MCF 10A (cell line): Measurements from ENCODE around the gene PDXDC1. TPM values are rescaled to one million over a fixed set of nuclear protein-coding genes. Genes with fewer than 3 reads are reported as not detected.
"Not testable (repeated sequence)": the region's sequence is repeated elsewhere in the genome, so short reads cannot be mapped to it uniquely, and the experiment has no call there.

Experiments
- BruUV-seq: library from RNA; stranded (reverse); fragments of 400-500 nt; replicated peaks from 2 replicates; lab custom pipeline; 2021; lab: Mats Ljungman, UMichigan
- CTCF ChIA-PET: fragments of 300-600 bp; sonication (Branson Sonifier 250); formaldehyde crosslinking; extraction: SDS; loops from one replicate; lab custom pipeline; 2021; ENCODE audit warnings: antibody characterized with exemption, inconsistent platforms; lab: Yijun Ruan, JAX
- POLR2A ChIA-PET: fragments of 300-600, 350-650 bp; sonication (Branson Sonifier 250); formaldehyde crosslinking; extraction: SDS; loops from one replicate; lab custom pipeline; 2020; ENCODE audit warnings: antibody characterized with exemption, inconsistent platforms; lab: Yijun Ruan, JAX
- DNase-seq: peaks from one replicate; pipeline ENCODE4 v3.0.0-alpha.2; 2018; ENCODE audit not compliant: unreplicated experiment
- H3K27ac Mint-ChIP-seq: one replicate; pipeline ENCODE4 v1.8.0; 2022; ENCODE audit warnings: mild to moderate bottlenecking, low read depth, mixed read lengths; ENCODE audit not compliant: unreplicated experiment
- H3K27me3 Mint-ChIP-seq: one replicate; pipeline ENCODE4 v1.8.0; 2022; ENCODE audit warnings: mixed read lengths; ENCODE audit not compliant: insufficient read depth, unreplicated experiment
- H3K36me3 Mint-ChIP-seq: one replicate; pipeline ENCODE4 v1.8.0; 2022; ENCODE audit warnings: mild to moderate bottlenecking, moderate library complexity, mixed read lengths; ENCODE audit not compliant: insufficient read depth, unreplicated experiment
- H3K4me1 Mint-ChIP-seq: one replicate; pipeline ENCODE4 v1.8.0; 2022; ENCODE audit warnings: mixed read lengths; ENCODE audit not compliant: insufficient read depth, unreplicated experiment
- H3K4me3 Mint-ChIP-seq: one replicate; pipeline ENCODE4 v1.8.0; 2022; ENCODE audit warnings: mild to moderate bottlenecking, moderate library complexity, mixed read lengths; ENCODE audit not compliant: unreplicated experiment
- H3K9me3 Mint-ChIP-seq: one replicate; pipeline ENCODE4 v1.8.0; 2022; ENCODE audit warnings: mixed read lengths; ENCODE audit not compliant: unreplicated experiment
- CTCF ChIP-seq: fragments of 200-600 bp; IDR thresholded peaks from one replicate; pipeline ENCODE4 v1.8.0; 2022; ENCODE audit warnings: antibody characterized with exemption, mild to moderate bottlenecking; ENCODE audit not compliant: unreplicated experiment
- intact Hi-C: fragments of 100-400 bp; cut with micrococcal nuclease; formaldehyde crosslinking; loops from 2 replicates; pipeline ENCODE4 v1.14.1; 2022
- total RNA-seq: library from RNA; stranded (reverse); gene quantifications from 2 replicates; pipeline ENCODE4 v1.2.3, GENCODE V29; 2022

The PDXDC1 gene
- total RNA-seq, 1 experiment from 2014 or later: 70.7 TPM

- BruUV-seq, CTCF ChIA-PET, H3K9me3 Mint-ChIP-seq, H3K36me3 Mint-ChIP-seq, H3K27me3 Mint-ChIP-seq, POLR2A ChIA-PET, intact Hi-C loops, H3K4me3 Mint-ChIP-seq, H3K27ac Mint-ChIP-seq, DNase-seq, H3K4me1 Mint-ChIP-seq: not testable (repeated sequence)
Observed at GRCh38 chr16:14937994-14938393, 36.8 kb upstream of the PDXDC1 start.

- H3K27ac Mint-ChIP-seq, H3K9me3 Mint-ChIP-seq, CTCF ChIA-PET, H3K4me1 Mint-ChIP-seq, BruUV-seq, H3K4me3 Mint-ChIP-seq, H3K36me3 Mint-ChIP-seq, POLR2A ChIA-PET, H3K27me3 Mint-ChIP-seq, DNase-seq, intact Hi-C loops: not testable (repeated sequence)
Observed at GRCh38 chr16:14942686-14943085, 32.1 kb upstream of the PDXDC1 start.

GRCh38 chr16:14955546-14956231 lies 19.1 kb upstream of the PDXDC1 start:
- DNase-seq: no peak
- no peak overlapping the region for H3K4me3 Mint-ChIP-seq
- no peak overlapping the region for H3K27ac Mint-ChIP-seq
- intact Hi-C loops: no loop called here
- H3K36me3 Mint-ChIP-seq: no peaks in the 10 kb centered on the region
- H3K27me3 Mint-ChIP-seq: peaks cover 4% of the 10 kb centered on the region
- TF ChIP-seq CTCF: no peak
- ChIA-PET POLR2A (no interaction called here), CTCF (interaction anchor here (0.6 kb wide), 1 partner anchor 8 kb away, joined by 3 read pairs; no protein-coding TSS in a partner anchor)
- TSS peak; percentile 29 for BruUV-seq
- no peaks in the 10 kb centered on the region for H3K4me1 Mint-ChIP-seq
- no peaks in the 10 kb centered on the region for H3K9me3 Mint-ChIP-seq

GRCh38 chr16:14957576-14958322 lies 17.1 kb upstream of the PDXDC1 start:
- peaks cover 17% of the 10 kb centered on the region for H3K27me3 Mint-ChIP-seq
- ChIA-PET POLR2A (interaction anchor here (0.6 to 1.1 kb wide), 3 partner anchors 9 to 17 kb away, joined by 3 to 4 read pairs (median 3); partner anchors contain the start of gene PDXDC1), CTCF (interaction anchor here (0.8 kb wide), 1 partner anchor 65 kb away, joined by 3 read pairs; no protein-coding TSS in a partner anchor)
- TF ChIP-seq CTCF: no peak
- no peaks in the 10 kb centered on the region for H3K9me3 Mint-ChIP-seq
- intact Hi-C loops: no loop called here
- no peak overlapping the region for H3K4me3 Mint-ChIP-seq
- H3K36me3 Mint-ChIP-seq: no peaks in the 10 kb centered on the region
- DNase-seq: no peak
- BruUV-seq: no TSS peak
- no peaks in the 10 kb centered on the region for H3K4me1 Mint-ChIP-seq
- no peak overlapping the region for H3K27ac Mint-ChIP-seq

- H3K27ac Mint-ChIP-seq: no peak overlapping the region
- POLR2A ChIA-PET: interaction anchor here (1.1 kb wide), 1 partner anchor 17 kb away, joined by 4 read pairs; the partner anchor contains the start of gene PDXDC1
- CTCF ChIA-PET: interaction anchor here (0.8 kb wide), 1 partner anchor 65 kb away, joined by 3 read pairs; no protein-coding TSS in a partner anchor
- no peak overlapping the region for H3K4me3 Mint-ChIP-seq
- H3K9me3 Mint-ChIP-seq: no peaks in the 10 kb centered on the region
- intact Hi-C loops: no loop called here
- TF ChIP-seq CTCF: no peak
- peaks cover 3% of the 10 kb centered on the region for H3K36me3 Mint-ChIP-seq
- no peak for DNase-seq
- H3K27me3 Mint-ChIP-seq: peaks cover 17% of the 10 kb centered on the region
- H3K4me1 Mint-ChIP-seq: no peaks in the 10 kb centered on the region
- no TSS peak for BruUV-seq
Observed at GRCh38 chr16:14958323-14958600, 16.6 kb upstream of the PDXDC1 start.
